Skin of body (tissue), 2 donors: ENCODE measurements around the gene BAX. TPM values are rescaled to one million over a fixed set of nuclear protein-coding genes. Genes with fewer than 3 reads are reported as not detected.
"Not testable (repeated sequence)": the region's sequence is repeated elsewhere in the genome, so short reads cannot be mapped to it uniquely, and the experiment has no call there.

Source experiments
- DNase-seq: peaks from one replicate; lab custom pipeline; 2025; lab: John Stamatoyannopoulos, UW
- total RNA-seq: library from RNA; depleted of rRNA; stranded (reverse); fragments of >200 nt; gene quantifications from one replicate; pipeline ENCODE4 v1.2.3, GENCODE V29; 2014

Gene BAX
- 22.9 TPM for total RNA-seq

- DNase-seq = peak; percentile 92
These were observed at the start of gene BAX for GRCh38 chr19:48954595-48955307. Gene BAX, plus strand, starts transcription at chr19:48954875. Its CDS starts 54 bp downstream, at chr19:48954929.

- no peak for DNase-seq
These were observed 49.0 kb upstream of the BAX start for GRCh38 chr19:48905664-48906063.

- DNase-seq = no peak
These were observed 48.4 kb upstream of the BAX start for GRCh38 chr19:48906324-48906723.

- no peak for DNase-seq
These were observed 47.0 kb upstream of the BAX start for GRCh38 chr19:48907671-48908070.

GRCh38 chr19:48909424-48910077 is 45.1 kb upstream of the BAX start:
- DNase-seq = not testable (repeated sequence)

GRCh38 chr19:48910803-48911202 is 43.9 kb upstream of the BAX start:
- DNase-seq = no peak

- DNase-seq = no peak
These were observed 41.4 kb upstream of the BAX start for GRCh38 chr19:48913114-48913889.

- DNase-seq = no peak
These were observed 40.5 kb upstream of the BAX start for GRCh38 chr19:48914181-48914580.

- no peak for DNase-seq
These were observed 38.9 kb upstream of the BAX start for GRCh38 chr19:48915757-48916156.

- DNase-seq = no peak
These were observed 36.6 kb upstream of the BAX start for GRCh38 chr19:48918071-48918470.

GRCh38 chr19:48918801-48919247 is 35.9 kb upstream of the BAX start:
- DNase-seq = no peak

- DNase-seq = not testable (repeated sequence)
These were observed 35.4 kb upstream of the BAX start for GRCh38 chr19:48919271-48919670.

GRCh38 chr19:48920949-48921348 is 33.7 kb upstream of the BAX start:
- no peak for DNase-seq

GRCh38 chr19:48921721-48922500 is 32.8 kb upstream of the BAX start:
- no peak for DNase-seq

- DNase-seq = no peak
These were observed 31.9 kb upstream of the BAX start for GRCh38 chr19:48922548-48923490.

GRCh38 chr19:48925240-48925843 is 29.3 kb upstream of the BAX start:
- DNase-seq = no peak

- not testable (repeated sequence) for DNase-seq
These were observed 28.8 kb upstream of the BAX start for GRCh38 chr19:48925890-48926289.

GRCh38 chr19:48926909-48927308 is 27.8 kb upstream of the BAX start:
- DNase-seq = peak; percentile 27

GRCh38 chr19:48927692-48928091 is 27.0 kb upstream of the BAX start:
- not testable (repeated sequence) for DNase-seq
